IMR-90 (cell line): ENCODE data around the gene TRIM36. TPM values are rescaled to one million over a fixed set of nuclear protein-coding genes. Genes with fewer than 3 reads are reported as not detected.

Experiments
- ATAC-seq: fragments of 200-7000 bp; cut with Tn5 transposase; 2 replicates; pipeline ENCODE4 v1.9.1; 2020; ENCODE audit warnings: low read depth, mild to moderate bottlenecking, moderate library complexity
- BruUV-seq: library from RNA; stranded (reverse); fragments of 400-500 nt; replicated peaks from 2 replicates; lab custom pipeline; 2021; lab: Mats Ljungman, UMichigan
- CTCF ChIA-PET: fragments of 300-600 bp; formaldehyde crosslinking; extraction: SDS; loops from one replicate; lab custom pipeline; 2021; ENCODE audit warnings: antibody characterized with exemption; lab: Yijun Ruan, JAX
- POLR2A ChIA-PET: fragments of 300-600 bp; sonication (Branson Sonifier 250); formaldehyde crosslinking; loops from one replicate; lab custom pipeline; 2022; ENCODE audit warnings: antibody characterized with exemption; ENCODE audit not compliant: unreplicated experiment; lab: Charles Lee
- DNase-seq: peaks from one replicate; pipeline ENCODE4 v3.0.0; 2013
- H2AFZ ChIP-seq: replicated peaks from 2 replicates; pipeline ENCODE3; 2013; ENCODE audit warnings: low read length, mild to moderate bottlenecking; ENCODE audit not compliant: poor library complexity
- H2AK5ac ChIP-seq: 2 replicates; pipeline ENCODE4 v1.6.1; 2013; ENCODE audit warnings: low read depth, low read length, inconsistent platforms
- H2AK9ac ChIP-seq: replicated peaks from 2 replicates; pipeline ENCODE3; 2013; ENCODE audit warnings: mild to moderate bottlenecking, low read depth, low read length, moderate library complexity; ENCODE audit not compliant: poor library complexity
- H2BK120ac ChIP-seq: 2 replicates; pipeline ENCODE4 v1.6.1; 2013; ENCODE audit warnings: low read depth, low read length, inconsistent platforms
- H2BK15ac ChIP-seq: 3 replicates; pipeline ENCODE4 v1.6.1; 2013; ENCODE audit warnings: low read depth, low read length, inconsistent platforms
- H2BK20ac ChIP-seq: 2 replicates; pipeline ENCODE4 v1.6.1; 2013; ENCODE audit warnings: low read depth, mild to moderate bottlenecking, inconsistent platforms, low read length, moderate library complexity
- H2BK5ac ChIP-seq: 2 replicates; pipeline ENCODE4 v1.6.1; 2013; ENCODE audit warnings: mild to moderate bottlenecking, low read depth, low read length, inconsistent platforms; ENCODE audit not compliant: poor library complexity, severe bottlenecking
- H3K14ac ChIP-seq: replicated peaks from 2 replicates; pipeline ENCODE4 v1.6.1; 2013; ENCODE audit warnings: low read depth, low read length, inconsistent platforms
- H3K18ac ChIP-seq: 2 replicates; pipeline ENCODE4 v1.6.1; 2013; ENCODE audit warnings: low read depth, low read length, control low read depth
- H3K23ac ChIP-seq: 2 replicates; pipeline ENCODE4 v1.6.1; 2013; ENCODE audit warnings: low read depth, low read length, inconsistent platforms
- H3K27ac ChIP-seq: 2 replicates; pipeline ENCODE4 v1.5.1; 2013; ENCODE audit warnings: mild to moderate bottlenecking, control low read depth, low read length; ENCODE audit not compliant: insufficient read depth
- H3K27me3 ChIP-seq: 2 replicates; pipeline ENCODE4 v1.6.1; 2013; ENCODE audit warnings: low read length; ENCODE audit not compliant: control insufficient read depth, insufficient read depth
- H3K36me3 ChIP-seq: 2 replicates; pipeline ENCODE4 v1.6.1; 2013; ENCODE audit warnings: low read length, mixed read lengths; ENCODE audit not compliant: control insufficient read depth, insufficient read depth
- H3K4ac ChIP-seq: 2 replicates; pipeline ENCODE4 v1.6.1; 2013; ENCODE audit warnings: low read depth, low read length, inconsistent platforms
- H3K4me1 ChIP-seq: 2 replicates; pipeline ENCODE4 v1.6.1; 2013; ENCODE audit warnings: low read length, mixed read lengths; ENCODE audit not compliant: control insufficient read depth, insufficient read depth
- H3K4me2 ChIP-seq: 2 replicates; pipeline ENCODE4 v1.6.1; 2013; ENCODE audit warnings: low read depth, mild to moderate bottlenecking, control low read depth, low read length, moderate library complexity
- H3K4me3 ChIP-seq: 2 replicates; pipeline ENCODE4 v1.5.1; 2013; ENCODE audit warnings: low read depth, mild to moderate bottlenecking, control low read depth, low read length, moderate library complexity; ENCODE audit not compliant: insufficient read depth
- H3K56ac ChIP-seq: 2 replicates; pipeline ENCODE4 v1.6.1; 2013; ENCODE audit warnings: low read length, inconsistent platforms; ENCODE audit not compliant: insufficient read depth; ENCODE audit errors: extremely low read depth
- H3K79me1 ChIP-seq, 2 experiments: 2 replicates each; pipeline ENCODE4 v1.6.1; 2013; ENCODE audit warnings: low read length in 2 of 2, inconsistent platforms in 1 of 2, low read depth in 1 of 2
- H3K9ac ChIP-seq: 2 replicates; pipeline ENCODE4 v1.6.1; 2013; ENCODE audit warnings: low read depth, low read length, control low read depth
- H3K9me1 ChIP-seq: 2 replicates; pipeline ENCODE4 v1.6.1; 2013; ENCODE audit warnings: low read length, inconsistent platforms; ENCODE audit not compliant: insufficient read depth
- H3K9me3 ChIP-seq: 2 replicates; pipeline ENCODE4 v1.6.1; 2013; ENCODE audit warnings: low read length; ENCODE audit not compliant: control insufficient read depth, insufficient read depth
- H4K20me1 ChIP-seq: 2 replicates; pipeline ENCODE4 v1.6.1; 2013; ENCODE audit warnings: low read length, inconsistent platforms; ENCODE audit not compliant: insufficient read depth
- H4K5ac ChIP-seq: 2 replicates; pipeline ENCODE4 v1.6.1; 2013; ENCODE audit warnings: mild to moderate bottlenecking, low read depth, low read length, control low read depth
- H4K8ac ChIP-seq, 2 experiments: 2 replicates each; pipeline ENCODE4 v1.6.1; 2013; ENCODE audit warnings: low read depth in 2 of 2, low read length in 2 of 2, control low read depth in 1 of 2, inconsistent platforms in 1 of 2
- H4K91ac ChIP-seq: 2 replicates; pipeline ENCODE4 v1.6.1; 2013; ENCODE audit warnings: low read depth, low read length, inconsistent platforms; ENCODE audit not compliant: insufficient read depth
- CTCF ChIP-seq: conservative IDR thresholded peaks from 2 replicates; pipeline ENCODE4 v1.5.1; 2012; ENCODE audit warnings: mild to moderate bottlenecking, low read depth, low read length, improper control_type of control experiment
- ELK1 ChIP-seq: fragments of 150-350 bp; IDR thresholded peaks from 2 replicates; pipeline ENCODE4 v1.6.1; 2016; ENCODE audit warnings: low read depth, mild to moderate bottlenecking, low read length, moderate library complexity, borderline replicate concordance
- MAFK ChIP-seq: IDR thresholded peaks from 2 replicates; pipeline ENCODE4 v1.6.1; 2012; ENCODE audit warnings: low read depth, low read length, improper control_type of control experiment
- MXI1 ChIP-seq: IDR thresholded peaks from 2 replicates; pipeline ENCODE4 v1.6.1; 2012; ENCODE audit warnings: low read depth, mild to moderate bottlenecking, low read length, moderate library complexity, borderline replicate concordance
- NFE2L2 ChIP-seq: fragments of 150-350 bp; IDR thresholded peaks from 2 replicates; pipeline ENCODE4 v1.6.1; 2016; ENCODE audit warnings: low read depth, mild to moderate bottlenecking, low read length
- POLR2A ChIP-seq: IDR thresholded peaks from 2 replicates; pipeline ENCODE4 v1.6.1; 2012; ENCODE audit warnings: mild to moderate bottlenecking, low read depth, low read length
- RCOR1 ChIP-seq: IDR thresholded peaks from 2 replicates; pipeline ENCODE4 v1.6.1; 2012; ENCODE audit warnings: mild to moderate bottlenecking, low read length, improper control_type of control experiment; ENCODE audit not compliant: insufficient replicate concordance
- RFX5 ChIP-seq: IDR thresholded peaks from 2 replicates; pipeline ENCODE4 v1.8.0; 2012; ENCODE audit warnings: low read depth, mild to moderate bottlenecking, low read length, moderate library complexity
- SMC3 ChIP-seq: fragments of 150-350 bp; IDR thresholded peaks from 2 replicates; pipeline ENCODE4 v1.6.1; 2016; ENCODE audit warnings: low read depth, mild to moderate bottlenecking, antibody characterized with exemption, low read length, moderate library complexity
- WGBS, 2 experiments: methylation state at CpG; one replicate each; pipeline versions ENCODE4 v1.1.5 to v1.1.7; 2013; ENCODE audit warnings: missing lambda C conversion rate in 2 of 2; ENCODE audit not compliant: insufficient read length in 1 of 2; ENCODE audit errors: extremely low coverage in 2 of 2; 5-methylcytosine and 5-hydroxymethylcytosine counted together
- dilution Hi-C: fragments of 300-500 bp; cut with HindIII; formaldehyde crosslinking; loops from one replicate; pipeline ENCODE4 v1.14.3; 2018; ENCODE audit warnings: low sequenced_read_pairs; ENCODE audit not compliant: unreplicated experiment
- in situ Hi-C: fragments of 300-500 bp; cut with MboI; formaldehyde crosslinking; loops from 3 replicates; pipeline ENCODE4 v1.14.3; 2019; ENCODE audit warnings: low sequenced_read_pairs, inconsistent platforms, mixed read lengths
- intact Hi-C: fragments of 100-400 bp; cut with micrococcal nuclease; formaldehyde crosslinking; loops from 2 replicates; pipeline ENCODE4 v1.10.0; 2022
- polyA plus RNA-seq, 3 experiments: library from polyadenylated mRNA; depleted of rRNA; stranded (reverse); fragments of >200 nt; gene quantifications; 2 replicates each; pipeline ENCODE4 v1.2.3, GENCODE V29; 2012; ENCODE audit warnings: low replicate concordance in 1 of 3
- total RNA-seq: library from RNA; depleted of rRNA; stranded (reverse); fragments of >200 nt; gene quantifications from 2 replicates; pipeline ENCODE4 v1.2.3, GENCODE V29; 2012

TRIM36 gene
- total and polyA plus RNA-seq, 2 of the 4 experiments (the other 2 are of a cell fraction) = 0.10 to 0.18 TPM

GRCh38 chr5:115096034-115096769, 73.5 kb downstream of the TRIM36 start:
- WGBS, 2 experiments = 15% methylated on average over 2 of the region's 7 CpGs; no CpG with 5 or more reads in 1 of the 2 experiments

More at GRCh38 chr5:115096034-115096769, 73.5 kb downstream of the TRIM36 start:
- no peak overlapping the region for H3K4ac ChIP-seq
- no peak overlapping the region for H3K23ac ChIP-seq
- DNase-seq (no peak), ATAC-seq (no peak)
- no peak overlapping the region for H3K56ac ChIP-seq
- no peak overlapping the region for H3K14ac ChIP-seq
- no peaks in the 10 kb centered on the region for H3K9me3 ChIP-seq
- intact Hi-C loops (loop anchor here (5.0 kb wide), 1 partner anchor 491 kb away; no protein-coding TSS in a partner anchor), in situ Hi-C loops (loop anchor here (10.0 kb wide), 1 partner anchor 149 kb away; no protein-coding TSS in a partner anchor), dilution Hi-C loops (no loop called here)
- H2BK120ac ChIP-seq = no peak overlapping the region
- H3K36me3 ChIP-seq = no peaks in the 10 kb centered on the region
- no peak overlapping the region for H4K91ac ChIP-seq
- CTCF ChIA-PET = interaction anchor here (0.6 to 0.7 kb wide), 2 partner anchors 25 to 151 kb away, joined by 3 to 5 read pairs; no protein-coding TSS in a partner anchor
- H3K27ac ChIP-seq = no peak overlapping the region
- H3K4me1 ChIP-seq = no peaks in the 10 kb centered on the region
- H2AFZ ChIP-seq = no peak overlapping the region
- H4K5ac ChIP-seq = no peak overlapping the region
- H2BK5ac ChIP-seq = no peak overlapping the region
- H3K9me1 ChIP-seq = no peaks in the 10 kb centered on the region
- H3K9ac ChIP-seq = no peak overlapping the region
- no TSS peak for BruUV-seq
- no peak overlapping the region for H2BK20ac ChIP-seq
- H2AK5ac ChIP-seq = no peak overlapping the region
- H2BK15ac ChIP-seq = no peak overlapping the region
- no peak overlapping the region for H2AK9ac ChIP-seq
- no peak overlapping the region for H3K4me3 ChIP-seq
- POLR2A ChIA-PET = no interaction called here
- no peak overlapping the region for H3K18ac ChIP-seq
- no peaks in the 10 kb centered on the region for H3K79me1 ChIP-seq
- no peaks in the 10 kb centered on the region for H4K20me1 ChIP-seq
- H3K27me3 ChIP-seq = peaks cover 2% of the 10 kb centered on the region
- H4K8ac ChIP-seq = no peak overlapping the region
- H3K4me2 ChIP-seq = no peak overlapping the region
- TF ChIP-seq ELK1 (no peak), MAFK (no peak), NFE2L2 (no peak), MXI1 (no peak), RFX5 (no peak), CTCF (no peak), POLR2A (no peak), SMC3 (no peak), RCOR1 (no peak)
